H9 (cell line): Measurements from ENCODE around the gene CSAD. TPM values are rescaled to one million over a fixed set of nuclear protein-coding genes. Genes with fewer than 3 reads are reported as not detected.
"Not testable (repeated sequence)": the region's sequence is repeated elsewhere in the genome, so short reads cannot be mapped to it uniquely, and the experiment has no call there.

ENCODE experiments used
- DNase-seq: peaks from one replicate; pipeline ENCODE4 v3.0.0-alpha.2; 2017
- H2AFZ ChIP-seq: one replicate; pipeline ENCODE4 v1.6.1; 2013; ENCODE audit warnings: mild to moderate bottlenecking, low read length, control low read depth, moderate library complexity
- H2AK5ac ChIP-seq: 2 replicates; pipeline ENCODE4 v1.6.1; 2013; ENCODE audit warnings: low read length, control low read depth, mixed read lengths; ENCODE audit not compliant: insufficient read length
- H2BK120ac ChIP-seq: one replicate; pipeline ENCODE4 v1.6.1; 2013; ENCODE audit warnings: low read depth, mild to moderate bottlenecking, low read length, control low read depth, inconsistent platforms; ENCODE audit not compliant: poor library complexity, severe bottlenecking
- H2BK12ac ChIP-seq: 2 replicates; pipeline ENCODE4 v1.6.1; 2013; ENCODE audit warnings: low read length, control low read depth, mixed read lengths, low read depth; ENCODE audit not compliant: insufficient read length
- H2BK15ac ChIP-seq: 2 replicates; pipeline ENCODE4 v1.6.1; 2013; ENCODE audit warnings: low read depth, low read length, control low read depth
- H2BK20ac ChIP-seq: one replicate; pipeline ENCODE4 v1.6.1; 2013; ENCODE audit warnings: low read depth, mild to moderate bottlenecking, low read length, control low read depth, inconsistent platforms; ENCODE audit not compliant: poor library complexity, severe bottlenecking
- H2BK5ac ChIP-seq: 2 replicates; pipeline ENCODE4 v1.6.1; 2013; ENCODE audit warnings: low read length, control low read depth, mixed read lengths; ENCODE audit not compliant: insufficient read length
- H3K14ac ChIP-seq: 2 replicates; pipeline ENCODE4 v1.6.1; 2013; ENCODE audit warnings: low read length, control low read depth; ENCODE audit not compliant: insufficient read depth
- H3K18ac ChIP-seq: 2 replicates; pipeline ENCODE4 v1.6.1; 2013; ENCODE audit warnings: low read depth, mild to moderate bottlenecking, mixed read lengths, low read length, control low read depth; ENCODE audit not compliant: insufficient read length
- H3K23ac ChIP-seq: 2 replicates; pipeline ENCODE4 v1.6.1; 2013; ENCODE audit warnings: low read length, control low read depth, mixed read lengths, low read depth; ENCODE audit not compliant: insufficient read length
- H3K23me2 ChIP-seq: 2 replicates; pipeline ENCODE4 v1.6.1; 2013; ENCODE audit warnings: low read depth, mild to moderate bottlenecking, mixed read lengths, low read length, control low read depth; ENCODE audit not compliant: insufficient read length, poor library complexity, severe bottlenecking
- H3K27ac ChIP-seq: 2 replicates; pipeline ENCODE4 v1.5.1; 2013; ENCODE audit warnings: low read length, control low read depth, mixed read lengths, low read depth; ENCODE audit not compliant: insufficient read length
- H3K27me3 ChIP-seq: 2 replicates; pipeline ENCODE4 v1.6.1; 2013; ENCODE audit warnings: low read length, control low read depth, inconsistent platforms; ENCODE audit not compliant: insufficient read depth
- H3K4ac ChIP-seq: 2 replicates; pipeline ENCODE4 v1.6.1; 2013; ENCODE audit warnings: low read depth, mild to moderate bottlenecking, control low read depth, inconsistent platforms, low read length, moderate library complexity
- H3K4me1 ChIP-seq: 2 replicates; pipeline ENCODE4 v1.6.1; 2013; ENCODE audit warnings: low read length, control low read depth, inconsistent platforms; ENCODE audit not compliant: insufficient read depth
- H3K4me2 ChIP-seq: 2 replicates; pipeline ENCODE4 v1.6.1; 2013; ENCODE audit warnings: low read length, control low read depth, mixed read lengths; ENCODE audit not compliant: insufficient read length, insufficient read depth
- H3K56ac ChIP-seq: 2 replicates; pipeline ENCODE4 v1.6.1; 2013; ENCODE audit warnings: low read depth, mild to moderate bottlenecking, mixed read lengths, low read length, control low read depth; ENCODE audit not compliant: insufficient read length
- H3K79me1 ChIP-seq: 2 replicates; pipeline ENCODE4 v1.6.1; 2013; ENCODE audit warnings: low read depth, mild to moderate bottlenecking, moderate library complexity, low read length, control low read depth, inconsistent platforms; ENCODE audit not compliant: insufficient read depth, poor library complexity, severe bottlenecking
- H3K79me2 ChIP-seq: 2 replicates; pipeline ENCODE4 v1.6.1; 2013; ENCODE audit warnings: low read length, control low read depth, inconsistent platforms; ENCODE audit not compliant: insufficient read depth
- H3K9ac ChIP-seq: 2 replicates; pipeline ENCODE4 v1.6.1; 2013; ENCODE audit warnings: low read length, control low read depth, mixed read lengths; ENCODE audit not compliant: insufficient read length; ENCODE audit errors: extremely low read depth
- H3K9me3 ChIP-seq: one replicate; pipeline ENCODE4 v1.6.1; 2013; ENCODE audit warnings: low read depth, low read length, inconsistent platforms; ENCODE audit not compliant: control insufficient read depth
- H3T11ph ChIP-seq: one replicate; pipeline ENCODE4 v1.6.1; 2013; ENCODE audit warnings: mild to moderate bottlenecking, low read length, control low read depth, inconsistent platforms
- H4K20me1 ChIP-seq: one replicate; pipeline ENCODE4 v1.6.1; 2013; ENCODE audit not compliant: control insufficient read depth, insufficient read length, insufficient read depth
- H4K5ac ChIP-seq: 2 replicates; pipeline ENCODE4 v1.6.1; 2013; ENCODE audit warnings: low read depth, mild to moderate bottlenecking, mixed read lengths, low read length, control low read depth; ENCODE audit not compliant: insufficient read length
- H4K8ac ChIP-seq: replicated peaks from 2 replicates; pipeline ENCODE4 v1.6.1; 2013; ENCODE audit warnings: low read length, control low read depth, mixed read lengths, low read depth; ENCODE audit not compliant: insufficient read length
- H4K91ac ChIP-seq: 2 replicates; pipeline ENCODE4 v1.6.1; 2013; ENCODE audit warnings: low read depth, mild to moderate bottlenecking, moderate library complexity, mixed read lengths, low read length, control low read depth; ENCODE audit not compliant: insufficient read length
- H3K27ac Mint-ChIP-seq, 3 experiments: 2 replicates in 2 of 3; 3 replicates in 1 of 3; pipeline ENCODE4 v1.8.0; 2020 to 2021; ENCODE audit warnings: mixed read lengths in 3 of 3, mild to moderate bottlenecking in 1 of 3, moderate library complexity in 1 of 3
- H3K27me3 Mint-ChIP-seq: 2 replicates; pipeline ENCODE4 v1.8.0; 2021; ENCODE audit warnings: low read depth, mild to moderate bottlenecking, moderate library complexity, mixed read lengths
- H3K36me3 Mint-ChIP-seq, 3 experiments: 2 replicates in 2 of 3; 3 replicates in 1 of 3; pipeline ENCODE4 v1.8.0; 2020 to 2021; ENCODE audit warnings: low read depth in 3 of 3, mixed read lengths in 3 of 3; ENCODE audit not compliant: insufficient read depth in 1 of 3
- H3K4me1 Mint-ChIP-seq, 2 experiments: 2 replicates each; pipeline ENCODE4 v1.8.0; 2020; ENCODE audit warnings: mixed read lengths in 2 of 2
- H3K4me3 Mint-ChIP-seq, 2 experiments: 2 replicates in 1 of 2; 3 replicates in 1 of 2; pipeline ENCODE4 v1.8.0; 2020 to 2021; ENCODE audit warnings: mild to moderate bottlenecking in 2 of 2, mixed read lengths in 2 of 2, moderate library complexity in 1 of 2
- H3K9me3 Mint-ChIP-seq, 2 experiments: 2 replicates in 1 of 2; 3 replicates in 1 of 2; pipeline ENCODE4 v1.8.0; 2020; ENCODE audit warnings: mild to moderate bottlenecking in 2 of 2, mixed read lengths in 2 of 2, moderate library complexity in 1 of 2
- CTCF ChIP-seq: fragments of 200-600 bp; sonication (generic); conservative IDR thresholded peaks from 3 replicates; pipeline ENCODE4 v1.8.0; 2021; ENCODE audit warnings: antibody characterized with exemption, mild to moderate bottlenecking
- WGBS: extraction: QIAGEN DNeasy Blood & Tissue Kit; methylation state at CpG from one replicate; pipeline ENCODE4 v1.1.7; 2013; ENCODE audit warnings: missing lambda C conversion rate, low lambda C conversion rate, mixed read lengths; ENCODE audit not compliant: insufficient read length; ENCODE audit errors: extremely low coverage; 5-methylcytosine and 5-hydroxymethylcytosine counted together
- total RNA-seq: library from RNA; stranded (reverse); gene quantifications from 2 replicates; pipeline ENCODE4 v1.2.1, GENCODE V29; 2021

The CSAD gene
- total RNA-seq, 1 experiment from 2014 or later: 7.4 TPM

- Histone ChIP-seq H4K8ac (no peak overlapping the region), H3K4me2 (no peak overlapping the region), H3K27ac (no peak overlapping the region), H3K56ac (no peak overlapping the region), H2AFZ (no peak overlapping the region), H3K79me2 (no peaks in the 10 kb centered on the region), H3K14ac (no peak overlapping the region), H2BK12ac (no peak overlapping the region), H3T11ph (no peak overlapping the region), H2AK5ac (no peak overlapping the region), H2BK5ac (no peak overlapping the region), H2BK20ac (no peak overlapping the region), H4K20me1 (no peaks in the 10 kb centered on the region), H3K9ac (no peak overlapping the region), H2BK15ac (no peak overlapping the region), H2BK120ac (no peak overlapping the region), H4K5ac (no peak overlapping the region), H3K9me3 (no peaks in the 10 kb centered on the region), H3K23ac (no peak overlapping the region), H3K27me3 (peaks cover 7% of the 10 kb centered on the region), H4K91ac (no peak overlapping the region), H3K23me2 (no peaks in the 10 kb centered on the region), H3K18ac (no peak overlapping the region), H3K4me1 (no peaks in the 10 kb centered on the region), H3K4ac (no peak overlapping the region), H3K79me1 (no peaks in the 10 kb centered on the region)
- Mint-ChIP-seq H3K9me3 (no peaks in the 10 kb centered on the region), H3K4me1 (0 out of 4 replicates have a peak, but pooled peaks cover 0 to 7% of the 10 kb centered on the region in 2 experiments), H3K4me3 (no peak overlapping the region), H3K27ac (no peak overlapping the region), H3K36me3 (peaks cover 0 to 5% (median 0%) of the 10 kb centered on the region in 3 experiments; a peak in 1 of 7 replicates), H3K27me3 (peaks cover 84% of the 10 kb centered on the region)
- TF ChIP-seq CTCF: no peak
- no peak for DNase-seq
These were observed 13.9 kb downstream of the CSAD start for GRCh38 chr12:53166837-53167236.

- H3K79me1 ChIP-seq, H2BK20ac ChIP-seq, H3K4me1 ChIP-seq, H3T11ph ChIP-seq, H3K9me3 ChIP-seq, H3K23me2 ChIP-seq, DNase-seq, H4K20me1 ChIP-seq, H2AFZ ChIP-seq, H3K4ac ChIP-seq, H2BK12ac ChIP-seq, H3K36me3 Mint-ChIP-seq, H3K23ac ChIP-seq, H3K9ac ChIP-seq, H4K5ac ChIP-seq, H2BK5ac ChIP-seq, H3K27me3 ChIP-seq, H3K56ac ChIP-seq, H3K14ac ChIP-seq, H3K4me2 ChIP-seq, H3K79me2 ChIP-seq, H3K27ac Mint-ChIP-seq, H2BK120ac ChIP-seq, H3K4me3 Mint-ChIP-seq, H2BK15ac ChIP-seq, H4K8ac ChIP-seq, H3K18ac ChIP-seq, H2AK5ac ChIP-seq, H4K91ac ChIP-seq, H3K27ac ChIP-seq, H3K9me3 Mint-ChIP-seq: not testable (repeated sequence)
- peaks cover 88% of the 10 kb centered on the region for H3K27me3 Mint-ChIP-seq
- H3K4me1 Mint-ChIP-seq: peaks cover 4 to 12% of the 10 kb centered on the region in 2 experiments
- no CpG with 5 or more reads among the region's 2 CpGs for WGBS
These were observed 17.7 kb downstream of the CSAD start for GRCh38 chr12:53163008-53163407.
